Measurements from ENCODE around the gene EPB41.

The EPB41 gene

GRCh38 chr1:28891256-28891655 is 23.1 kb upstream of the EPB41 start:
- no peak for DNase-seq

- DNase-seq, result no peak
These were observed 20.8 kb upstream of the EPB41 start for GRCh38 chr1:28893403-28894102.

GRCh38 chr1:28894785-28895184 is 19.6 kb upstream of the EPB41 start:
- DNase-seq, result no peak

GRCh38 chr1:28895896-28896608 is 18.3 kb upstream of the EPB41 start:
- no peak for DNase-seq

GRCh38 chr1:28896609-28896986 is 17.8 kb upstream of the EPB41 start:
- no peak for DNase-seq

- no peak for DNase-seq
These were observed 16.6 kb upstream of the EPB41 start for GRCh38 chr1:28897789-28898188.

- DNase-seq, result no peak
These were observed 15.9 kb upstream of the EPB41 start for GRCh38 chr1:28898405-28898881.

GRCh38 chr1:28899267-28899666 is 15.1 kb upstream of the EPB41 start:
- no peak for DNase-seq

GRCh38 chr1:28900562-28900961 is 13.8 kb upstream of the EPB41 start:
- DNase-seq, result no peak

GRCh38 chr1:28902738-28903137 is 11.6 kb upstream of the EPB41 start:
- no peak for DNase-seq

- DNase-seq, result no peak
These were observed 8.3 kb upstream of the EPB41 start for GRCh38 chr1:28905921-28906666.

GRCh38 chr1:28909198-28909597 is 5.2 kb upstream of the EPB41 start:
- DNase-seq, result no peak

- DNase-seq, result no peak
These were observed 3.8 kb upstream of the EPB41 start for GRCh38 chr1:28910379-28911115.

- no peak for DNase-seq
These were observed 562 bp upstream of the EPB41 start for GRCh38 chr1:28913786-28914227.

- DNase-seq, result peak; percentile 3
These were observed 894 bp downstream of the EPB41 start for GRCh38 chr1:28915031-28915895.

- DNase-seq, result no peak
These were observed 3.4 kb downstream of the EPB41 start for GRCh38 chr1:28917757-28918118.

GRCh38 chr1:28921286-28921869 is 7.0 kb downstream of the EPB41 start:
- no peak for DNase-seq

GRCh38 chr1:28925350-28925891 is 11.1 kb downstream of the EPB41 start:
- no peak for DNase-seq

- peak; percentile 5 for DNase-seq
These were observed 12.4 kb downstream of the EPB41 start for GRCh38 chr1:28926629-28927265.

- no peak for DNase-seq
These were observed 12.9 kb downstream of the EPB41 start for GRCh38 chr1:28927266-28927647.
